Adipose tissue (tissue), 3 donors: ENCODE results near the gene MEG3. TPM values are rescaled to one million over a fixed set of nuclear protein-coding genes. Genes with fewer than 3 reads are reported as not detected.

Experiments
- H3K27ac ChIP-seq: one replicate; pipeline ENCODE4 v1.5.1; 2013; ENCODE audit warnings: low read depth, low read length
- WGBS, 3 donors: extraction: QIAGEN DNeasy Blood & Tissue Kit; methylation state at CpG; one replicate each; pipeline ENCODE4 v1.1.7; 2013; 5-methylcytosine and 5-hydroxymethylcytosine counted together
- polyA plus RNA-seq, 3 donors: library from polyadenylated mRNA; stranded (reverse); fragments of 200-250 nt; gene quantifications; one replicate each; pipeline ENCODE4 v1.2.3, GENCODE V29; 2013
- donor health status: healthy with polysubstance abuse.
- donor health status: Bipolar disorder and iron deficiency.
- donor health status: healthy.

Gene MEG3
- polyA plus RNA-seq = 100 to 1,000 TPM in 1 of 3 donors, 10 to 100 TPM in 2; 60.4 to 986 (median 92.2) TPM

DNA sequence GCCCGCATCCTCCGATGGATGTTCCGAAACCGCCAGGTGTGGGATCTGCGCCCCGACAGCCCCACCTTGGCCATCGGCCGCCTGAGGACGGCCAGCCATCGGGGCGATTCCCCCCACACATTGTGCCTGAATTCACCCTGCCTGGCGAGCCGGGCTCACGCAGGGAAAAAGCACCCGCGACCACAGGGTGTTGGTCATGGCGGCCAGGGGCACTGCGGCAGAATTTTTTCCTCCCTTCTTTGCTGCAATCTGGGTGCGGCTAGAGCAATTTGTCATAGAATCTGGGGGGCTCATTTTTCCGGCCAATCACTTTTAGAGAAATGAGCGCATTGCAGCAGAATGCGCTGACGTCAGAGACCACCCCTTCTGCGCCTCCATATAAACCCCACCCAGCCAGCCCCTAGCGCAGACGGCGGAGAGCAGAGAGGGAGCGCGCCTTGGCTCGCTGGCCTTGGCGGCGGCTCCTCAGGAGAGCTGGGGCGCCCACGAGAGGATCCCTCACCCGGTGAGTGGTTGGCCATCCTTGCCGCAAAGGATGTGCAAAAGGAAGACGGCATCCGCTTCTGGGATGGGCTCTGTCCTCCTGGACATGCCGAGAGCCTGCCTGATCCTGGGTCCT is at the start of gene MEG3:
MEG3 (plus strand) TSS at position 406 of the 619 bp plus-strand sequence.
- 44 to 50% (median 48%) methylated on average over 39 of the region's 39 CpGs for WGBS, 3 donors
- H3K27ac ChIP-seq = no peak within 1 kb of the TSS

DNA sequence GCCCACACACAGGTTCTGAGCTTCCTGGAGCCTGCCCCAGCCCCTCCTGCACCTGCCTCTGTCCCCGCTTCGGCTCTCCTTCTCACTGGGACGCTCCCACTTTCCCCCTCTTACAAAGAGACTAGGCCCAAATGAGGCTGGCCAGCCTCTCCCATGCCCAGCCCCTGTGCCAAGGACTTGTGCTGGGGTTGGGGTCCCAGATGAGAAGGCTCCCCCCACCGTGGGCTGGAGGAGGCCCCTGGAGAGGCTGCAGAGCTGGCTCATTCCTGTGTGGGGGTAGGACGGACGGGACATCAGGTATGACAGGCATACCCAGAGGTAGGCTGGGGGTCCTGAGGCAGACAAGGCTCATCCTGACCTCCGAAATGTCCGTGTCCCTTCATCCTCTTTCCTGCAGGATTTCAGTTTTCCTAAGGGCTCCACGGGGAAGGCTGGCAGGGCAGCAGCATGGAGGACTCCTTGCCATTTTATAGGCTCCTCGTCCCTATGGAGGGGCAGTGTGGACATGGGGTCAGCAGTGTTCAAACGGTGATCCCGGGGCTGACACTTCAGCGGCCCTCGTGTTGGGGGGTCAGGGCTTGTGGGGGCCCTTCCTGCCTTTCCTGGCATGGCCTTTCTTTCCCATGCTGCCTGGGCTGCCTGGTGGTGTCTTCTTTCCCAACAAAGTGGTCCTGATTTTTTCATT is 49.1 kb upstream of the MEG3 start:
- 77 to 88% (median 80%) methylated on average over 14 of the region's 14 CpGs for WGBS, 3 donors
- no peak overlapping the region for H3K27ac ChIP-seq

DNA sequence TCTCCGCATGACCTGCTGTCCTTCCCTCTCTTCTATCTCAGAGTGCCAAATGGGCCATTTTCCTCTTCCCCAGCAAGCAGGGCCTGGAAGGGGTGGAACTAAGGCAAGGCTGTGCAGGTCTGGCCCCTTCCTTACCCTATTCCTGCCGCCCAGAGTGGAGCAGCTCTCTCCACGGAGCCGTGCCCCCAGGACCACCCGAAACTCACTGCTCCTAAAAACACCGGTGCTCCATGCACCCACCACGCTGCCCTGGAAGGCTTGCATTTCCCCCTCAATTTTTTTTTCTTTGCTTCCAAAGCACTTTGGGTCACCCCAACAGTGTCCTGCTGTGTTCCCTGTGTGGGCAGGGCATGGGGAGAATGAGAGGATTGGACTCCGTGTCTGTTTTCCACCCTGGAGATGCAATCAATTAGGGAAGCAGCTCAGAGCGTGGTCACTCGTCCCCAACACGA is 48.5 kb upstream of the MEG3 start:
- no peak overlapping the region for H3K27ac ChIP-seq
- 80 to 89% (median 81%) methylated on average over 11 of the region's 11 CpGs for WGBS, 3 donors

DNA sequence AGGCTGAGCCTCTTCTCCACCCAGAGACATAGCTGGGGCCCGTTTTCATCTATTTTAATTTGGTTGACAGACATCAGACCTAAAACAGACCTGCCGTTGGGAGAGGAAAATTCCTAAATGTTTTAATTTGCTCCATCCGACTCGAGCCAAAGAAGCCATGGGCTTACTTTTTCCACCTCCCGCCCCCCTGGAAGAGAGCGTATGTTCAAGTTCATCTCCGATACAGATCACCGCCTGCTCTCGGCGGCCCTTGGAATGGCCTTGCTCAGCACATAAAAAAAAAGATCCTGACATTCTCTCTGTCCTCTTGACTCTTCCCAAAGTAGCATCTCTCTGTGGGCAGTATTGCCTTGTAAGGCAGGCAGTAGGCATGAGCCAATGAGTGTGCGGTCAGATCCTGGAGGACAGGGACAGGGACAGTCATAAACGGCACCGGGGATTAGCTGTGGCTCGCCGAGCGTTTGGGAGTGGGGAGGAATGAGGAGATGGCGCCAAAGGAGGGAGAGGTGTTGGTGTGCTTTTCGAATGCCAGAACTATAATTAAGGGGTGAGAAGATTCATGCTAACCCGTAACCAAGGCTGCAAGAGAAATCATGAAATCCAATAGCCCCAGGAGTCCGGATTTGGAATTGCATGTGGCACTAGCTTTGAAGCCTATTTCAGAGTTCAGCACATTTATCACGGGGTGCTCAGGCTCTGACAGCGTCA is 47.9 kb upstream of the MEG3 start:
- H3K27ac ChIP-seq = no peak overlapping the region
- 78 to 87% (median 83%) methylated on average over 22 of the region's 22 CpGs for WGBS, 3 donors

DNA sequence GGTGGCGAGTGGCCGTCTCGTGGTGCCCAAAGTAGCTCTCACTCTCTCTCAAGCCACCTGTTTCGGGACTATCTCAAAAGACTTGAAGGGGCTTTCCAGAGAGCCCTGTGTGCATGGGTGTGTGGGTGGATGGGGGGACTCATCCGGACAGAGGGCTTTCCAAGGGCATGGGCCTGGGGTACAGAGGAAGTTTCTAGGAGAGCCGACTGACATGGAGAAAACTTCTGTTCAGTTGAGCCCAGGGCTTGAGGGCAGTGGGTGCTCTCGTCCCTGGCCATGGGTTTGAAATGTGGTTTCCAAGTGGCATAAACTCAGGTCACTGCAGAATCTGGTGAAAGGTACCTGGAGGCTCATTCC is 47.4 kb upstream of the MEG3 start:
- H3K27ac ChIP-seq = no peak overlapping the region
- WGBS, 3 donors = 65 to 93% (median 89%) methylated on average over 7 of the region's 7 CpGs

DNA sequence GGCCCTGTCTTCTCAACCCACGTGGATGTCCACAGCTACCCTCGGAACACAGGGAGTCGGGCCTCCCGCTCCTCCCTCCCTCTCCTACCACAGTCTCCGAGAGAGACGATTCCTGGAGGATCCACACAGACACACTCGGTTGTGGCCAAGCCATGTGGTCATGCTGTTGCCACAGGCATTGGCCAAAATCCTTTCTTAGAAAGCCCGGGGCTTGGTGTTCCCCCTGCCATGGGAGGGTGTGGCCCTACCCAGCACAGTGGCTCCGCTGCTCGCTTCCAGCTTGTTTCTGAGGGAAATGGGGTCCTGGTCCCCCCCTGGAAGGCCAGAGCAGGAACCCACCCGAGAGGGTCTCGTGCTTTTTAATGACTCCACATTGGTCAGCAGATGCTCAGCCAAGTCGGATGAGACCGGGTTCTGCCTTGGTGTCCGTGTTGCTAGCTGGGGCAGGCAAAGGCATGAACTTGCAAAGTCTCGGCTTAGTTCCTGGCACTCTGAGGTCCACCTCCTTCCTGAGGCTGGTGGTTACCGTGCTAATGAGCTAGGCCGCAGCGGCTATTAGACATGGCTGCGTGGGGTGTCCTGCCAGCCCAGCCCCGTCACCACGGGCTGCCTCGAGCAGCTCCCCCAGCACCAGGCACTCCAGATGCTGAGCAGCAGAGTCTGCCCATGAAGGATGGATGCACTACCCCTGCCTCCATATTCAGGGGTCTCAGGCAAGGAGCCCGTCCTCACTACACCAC is 46.8 kb upstream of the MEG3 start:
- 84 to 93% (median 90%) methylated on average over 24 of the region's 24 CpGs for WGBS, 3 donors
- no peak overlapping the region for H3K27ac ChIP-seq

DNA sequence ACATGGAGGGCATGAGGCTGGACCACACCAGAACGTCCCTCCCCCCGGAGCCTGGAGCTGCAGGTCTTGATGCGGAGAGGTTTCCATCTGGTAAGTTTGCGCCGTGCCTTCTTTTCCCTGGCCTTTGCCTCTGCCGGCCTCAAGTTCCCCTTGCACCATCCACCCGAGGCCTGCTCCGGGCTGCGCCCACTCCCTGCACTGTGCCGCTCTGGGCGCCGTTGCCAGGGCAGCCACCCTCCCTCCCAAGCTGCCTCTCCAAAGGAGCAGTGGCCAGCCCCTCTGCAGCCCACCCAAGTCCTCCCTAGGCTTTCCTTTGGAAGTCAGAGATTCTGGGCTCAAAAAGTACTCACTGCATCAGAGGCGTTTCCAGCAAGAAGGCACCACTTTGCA is 46.2 kb upstream of the MEG3 start:
- H3K27ac ChIP-seq = no peak overlapping the region
- 90 to 93% (median 92%) methylated on average over 11 to 13 of the region's 13 CpGs for WGBS, 3 donors

DNA sequence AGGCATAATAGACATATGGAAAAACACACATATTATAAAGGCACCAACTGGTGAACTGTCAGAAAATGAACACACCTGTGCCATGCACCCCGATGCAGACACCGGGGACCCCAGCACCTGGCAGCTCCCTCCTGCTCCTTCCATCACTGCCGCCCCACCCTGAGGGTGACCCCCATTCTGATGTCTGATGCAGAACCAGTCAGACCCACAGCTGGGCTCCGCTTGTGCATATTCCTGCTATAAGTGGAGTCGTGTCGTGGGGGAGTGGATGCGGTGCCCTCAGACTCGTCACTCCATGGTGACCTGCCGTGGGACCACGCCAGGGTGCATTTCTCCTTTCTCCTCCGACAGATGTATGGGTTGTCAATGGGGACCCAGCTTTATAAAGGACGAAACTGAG is 45.7 kb upstream of the MEG3 start:
- WGBS, 3 donors = 87 to 94% (median 91%) methylated on average over 12 of the region's 12 CpGs
- no peak overlapping the region for H3K27ac ChIP-seq

DNA sequence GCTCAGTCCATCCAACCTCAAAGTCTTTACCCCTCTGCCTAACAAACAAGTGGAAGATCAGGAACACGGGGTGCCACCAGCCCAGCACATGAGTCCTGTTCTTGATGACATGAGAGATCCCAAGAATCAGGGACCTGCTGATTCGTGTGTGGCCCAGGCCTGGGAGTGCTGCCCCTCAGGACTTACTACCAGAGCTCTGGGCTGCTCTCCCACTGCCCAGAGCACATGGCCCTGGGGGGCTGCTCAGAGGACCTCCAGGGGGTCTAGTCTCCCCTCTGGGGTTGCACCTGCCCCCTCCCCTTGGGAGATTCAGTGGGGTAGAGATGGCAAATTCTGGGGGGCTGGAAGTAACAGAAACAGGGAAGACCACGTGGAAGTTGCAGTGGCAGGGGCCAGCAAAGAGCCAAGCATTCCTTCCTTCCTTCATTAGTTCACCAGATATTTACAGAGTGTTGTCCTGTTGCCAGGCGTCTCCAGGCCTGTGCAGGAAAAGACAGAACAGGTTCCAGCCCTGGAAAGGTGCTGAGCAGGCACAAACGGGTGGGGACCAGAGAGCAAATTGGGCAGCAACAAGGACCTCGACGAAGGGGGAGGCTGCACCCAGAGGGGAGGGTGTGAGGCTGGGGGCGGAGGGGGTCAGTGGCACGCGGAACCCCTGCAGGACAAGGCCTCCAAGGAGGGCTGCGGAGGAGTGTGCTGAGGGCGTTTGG is 45.1 kb upstream of the MEG3 start:
- WGBS, 3 donors = 75 to 82% (median 77%) methylated on average over 12 of the region's 12 CpGs
- H3K27ac ChIP-seq = no peak overlapping the region

DNA sequence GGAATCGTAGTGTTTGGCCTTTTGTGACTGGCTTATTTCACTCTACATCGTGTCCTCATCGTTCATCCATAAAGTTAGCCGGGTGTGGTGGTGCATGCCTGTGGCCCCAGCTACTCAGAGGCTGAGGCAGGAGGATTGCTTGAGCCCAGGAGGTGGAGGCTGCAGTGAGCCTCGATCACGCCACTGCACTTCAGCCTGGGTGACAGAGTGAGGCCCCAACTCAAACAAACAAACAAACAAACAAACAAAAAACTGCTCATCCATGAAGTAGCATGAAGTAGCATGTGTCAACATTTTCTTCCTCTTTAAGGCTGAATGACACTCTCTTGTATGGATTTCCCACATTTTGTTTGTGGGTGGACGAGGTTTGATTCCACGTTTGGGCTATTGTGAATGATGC is 44.0 kb upstream of the MEG3 start:
- WGBS, 3 donors = 92 to 96% (median 93%) methylated on average over 8 of the region's 8 CpGs
- no peak overlapping the region for H3K27ac ChIP-seq

DNA sequence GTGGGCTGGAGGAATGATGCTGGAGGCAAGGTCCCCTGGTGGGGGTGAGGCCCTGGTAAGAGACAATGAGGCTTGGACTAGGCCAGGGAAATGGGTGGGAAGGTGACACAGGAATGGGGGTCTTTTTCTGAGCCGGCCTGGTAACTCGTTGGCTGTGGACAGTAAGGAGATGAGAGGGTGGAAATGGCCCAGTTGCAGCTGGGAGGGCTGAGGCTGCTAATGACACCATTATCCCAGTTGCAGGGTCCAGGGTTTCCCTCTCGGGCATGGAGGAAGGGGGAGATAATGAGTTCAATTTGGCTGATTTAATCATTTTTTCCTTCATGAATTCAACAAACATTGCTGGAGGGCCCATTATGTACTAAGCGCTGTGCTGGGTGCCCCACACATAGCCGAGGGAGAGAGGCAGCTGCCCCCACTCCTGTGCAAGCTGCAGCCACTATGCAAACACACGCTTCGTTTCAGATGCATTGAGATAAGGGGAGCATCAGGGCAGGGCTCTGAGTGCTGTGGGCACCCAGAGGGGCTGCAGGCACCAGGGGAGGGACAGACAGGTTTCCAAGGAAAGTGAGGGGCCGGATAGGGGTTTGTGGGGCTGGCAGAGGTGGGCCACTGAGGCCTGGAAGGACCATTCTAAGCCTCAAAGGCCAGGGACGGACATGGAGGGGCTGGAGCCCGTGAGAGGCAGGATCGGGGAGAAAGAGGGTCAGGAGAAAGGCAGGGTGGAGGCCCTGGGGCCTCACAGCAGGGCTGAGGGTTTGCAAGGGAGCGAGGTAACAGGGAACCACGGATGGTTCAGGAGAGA is 43.2 kb upstream of the MEG3 start:
- no peak overlapping the region for H3K27ac ChIP-seq
- WGBS, 3 donors = 72 to 85% (median 73%) methylated on average over 13 of the region's 13 CpGs

DNA sequence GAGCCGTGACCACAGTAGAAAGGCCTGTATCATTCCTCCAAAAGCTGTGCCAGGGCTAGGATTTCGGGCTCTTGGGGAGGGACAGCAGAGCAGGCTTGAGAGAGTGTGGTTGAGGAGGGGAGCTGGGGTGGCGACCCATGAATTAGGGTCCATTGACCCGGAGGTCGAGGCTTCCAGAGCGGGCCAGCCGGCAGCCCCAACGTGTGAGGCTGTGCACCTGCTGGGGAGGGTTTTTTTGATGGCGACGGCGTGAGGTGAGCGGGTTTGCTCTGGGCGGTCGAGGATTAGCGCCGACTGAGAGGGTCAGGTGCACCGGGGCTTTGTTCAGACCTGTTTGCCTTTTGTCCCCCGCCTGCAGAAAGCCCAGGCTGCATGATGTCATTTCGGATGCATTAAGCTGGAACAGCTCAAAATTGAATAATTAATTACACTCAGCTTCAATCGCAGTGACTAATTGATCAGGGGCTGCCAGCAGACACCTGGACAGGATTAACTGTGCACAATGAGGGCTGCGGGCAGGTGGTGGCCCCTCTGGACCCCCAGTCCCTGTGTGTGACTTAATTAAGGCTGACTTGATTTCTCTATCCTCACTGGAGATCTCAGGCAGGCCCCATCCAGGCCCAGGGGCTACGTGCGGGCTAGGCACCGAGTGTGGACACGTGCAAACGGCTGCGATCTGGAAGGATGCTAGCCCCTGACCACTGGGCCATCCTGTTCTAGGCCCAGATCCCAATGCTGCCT is 42.1 kb upstream of the MEG3 start:
- H3K27ac ChIP-seq = no peak overlapping the region
- WGBS, 3 donors = 90 to 95% (median 91%) methylated on average over 27 of the region's 27 CpGs

DNA sequence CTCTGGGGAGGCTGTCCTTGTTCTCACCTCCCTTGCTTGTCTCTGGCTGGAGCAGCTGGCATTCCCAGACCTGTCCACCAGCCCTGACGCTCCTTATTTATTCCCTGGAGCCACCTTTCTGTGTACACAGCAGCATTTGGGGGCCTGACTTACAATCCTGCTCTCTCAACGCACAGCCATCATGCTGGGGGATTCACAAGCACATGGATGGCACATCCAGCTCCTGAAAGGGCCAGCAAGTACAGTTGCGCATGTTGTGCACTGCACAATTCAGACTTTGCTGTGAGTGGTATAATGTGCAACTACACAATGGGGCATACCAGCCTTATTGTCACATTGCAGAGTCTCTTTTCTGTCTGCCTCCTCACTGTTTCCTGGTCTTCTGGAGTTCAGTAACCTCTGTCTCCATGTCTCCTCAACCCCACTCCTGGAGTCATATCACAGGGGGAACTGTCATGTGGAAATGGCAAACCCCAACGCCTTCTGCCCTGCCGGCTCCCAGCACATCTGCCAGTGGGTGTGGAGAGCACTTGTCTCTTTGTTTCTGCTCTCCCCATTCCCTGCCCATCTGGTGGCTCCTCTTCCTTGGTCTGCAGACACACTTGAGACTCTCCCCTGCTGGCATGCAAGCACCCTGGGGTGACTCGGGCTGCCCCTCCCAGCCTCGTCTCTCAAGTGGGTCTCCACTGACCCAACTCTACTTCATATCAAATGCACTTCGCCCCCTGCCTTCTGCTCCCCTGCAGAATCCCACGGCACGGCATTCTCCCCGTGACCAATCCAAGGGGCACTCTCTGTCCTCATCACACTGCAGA is 41.2 kb upstream of the MEG3 start:
- H3K27ac ChIP-seq = no peak overlapping the region
- 88 to 94% (median 90%) methylated on average over 11 of the region's 11 CpGs for WGBS, 3 donors

DNA sequence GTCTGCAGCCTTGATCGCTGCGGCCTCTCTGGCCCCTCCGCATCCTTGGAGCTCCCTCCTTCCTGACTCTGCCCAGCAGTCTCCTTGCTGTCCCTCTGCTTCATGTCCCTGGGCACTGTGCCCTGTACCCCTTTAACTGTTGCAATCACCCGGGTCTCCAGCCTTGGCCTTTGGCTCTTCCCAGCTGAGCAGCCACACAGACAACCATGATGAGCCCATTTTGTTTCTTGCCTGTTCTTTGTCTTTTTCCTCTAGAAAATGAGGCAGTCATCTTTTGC is 40.6 kb upstream of the MEG3 start:
- H3K27ac ChIP-seq = no peak overlapping the region
- 81 to 96% (median 91%) methylated on average over 4 of the region's 4 CpGs for WGBS, 3 donors

DNA sequence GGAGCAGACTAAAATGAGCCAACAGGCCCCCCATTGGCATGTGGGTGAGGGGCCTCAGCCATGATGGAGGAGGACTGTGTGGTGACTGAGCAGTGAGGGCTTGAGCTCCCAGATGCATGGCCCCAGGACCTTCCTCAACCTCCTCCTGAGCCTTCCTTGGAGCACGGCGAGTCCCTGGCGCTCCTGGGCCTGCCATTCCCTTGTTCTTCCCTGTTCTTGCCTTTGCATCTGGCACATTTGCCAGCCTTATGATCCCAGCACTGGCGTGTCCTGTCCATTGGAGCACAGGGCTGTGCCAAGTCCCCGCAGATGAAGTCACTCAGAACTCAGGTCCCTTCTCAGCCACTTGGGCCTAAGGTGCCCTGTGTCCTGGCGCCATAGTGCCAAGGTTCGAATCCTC is 40.3 kb upstream of the MEG3 start:
- WGBS, 3 donors = 91 to 96% (median 94%) methylated on average over 7 of the region's 7 CpGs
- H3K27ac ChIP-seq = no peak overlapping the region

DNA sequence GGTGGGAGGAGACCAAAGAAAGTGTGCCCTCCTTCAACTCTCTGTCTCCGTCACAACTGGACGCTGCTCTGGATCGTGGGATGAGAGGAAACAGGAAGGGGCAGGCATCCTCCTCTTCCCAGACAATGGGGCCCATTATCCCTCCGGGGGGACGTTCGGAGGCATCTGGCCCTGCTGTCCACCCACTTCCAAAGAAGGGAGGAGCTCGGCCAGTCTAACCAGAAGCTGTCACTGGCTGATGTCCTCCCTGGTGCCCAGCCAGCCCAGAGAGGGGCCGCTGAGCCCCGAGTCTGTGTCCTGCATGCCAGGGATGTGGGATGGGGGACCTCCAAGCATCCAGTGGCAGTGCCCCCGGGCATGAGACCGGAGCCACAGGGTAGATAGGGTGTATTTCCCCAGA is 39.8 kb upstream of the MEG3 start:
- WGBS, 3 donors = 60 to 73% (median 64%) methylated on average over 11 of the region's 11 CpGs

More for the DNA sequence above, 39.8 kb upstream of the MEG3 start:
- H3K27ac ChIP-seq = no peak overlapping the region
